TTC549 (cell line): ENCODE results near the gene NRN1.
"Not testable (repeated sequence)": the region's sequence is repeated elsewhere in the genome, so short reads cannot be mapped to it uniquely, and the experiment has no call there.

Experiments
- FAIRE-seq: peaks from 2 replicates; lab custom pipeline; 2012; peaks lifted over from hg19 to GRCh38; lab: Jason Lieb, UNC

NRN1 gene

DNA sequence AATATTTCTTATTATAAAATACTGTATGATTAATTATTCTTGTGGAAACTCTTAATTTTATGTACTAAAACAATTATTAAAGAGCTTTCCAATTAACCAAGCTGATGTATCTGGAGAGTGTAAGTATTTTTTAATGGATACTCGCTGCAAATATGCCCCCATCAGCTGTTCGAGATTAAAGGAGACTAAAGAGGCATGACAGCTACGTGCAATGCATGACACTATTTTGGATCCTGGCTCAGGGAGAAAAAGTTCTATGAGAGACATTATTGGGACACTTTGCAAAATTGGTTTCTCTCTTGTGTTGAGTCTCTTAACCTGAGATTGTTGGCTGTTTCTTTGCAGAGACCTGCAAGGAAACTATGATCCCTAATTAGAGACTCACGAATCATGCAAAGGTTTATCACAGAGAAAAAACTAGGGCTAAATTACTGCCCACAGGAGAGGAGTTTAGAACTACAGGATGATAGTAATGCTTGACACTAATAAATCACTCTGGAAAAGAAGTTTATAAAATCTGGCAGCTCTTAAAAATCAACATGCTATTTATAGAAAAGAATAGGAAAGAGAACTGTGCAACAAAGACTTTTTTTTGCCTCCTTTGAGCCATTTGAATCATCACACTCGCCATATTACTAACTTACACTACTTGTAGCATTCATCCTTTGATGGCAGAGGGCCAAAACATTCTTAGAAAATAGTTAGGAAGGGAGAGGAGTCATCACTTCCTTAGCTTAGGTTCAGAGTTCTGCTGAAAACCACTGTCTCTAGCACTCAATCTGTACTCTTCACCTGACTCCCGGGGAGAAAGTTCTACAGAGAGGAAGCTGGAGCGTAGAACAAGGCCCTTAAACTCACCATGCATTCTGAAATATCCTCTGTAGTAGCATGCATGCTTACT is 25.3 kb downstream of the NRN1 start:
- FAIRE-seq: no peak

DNA sequence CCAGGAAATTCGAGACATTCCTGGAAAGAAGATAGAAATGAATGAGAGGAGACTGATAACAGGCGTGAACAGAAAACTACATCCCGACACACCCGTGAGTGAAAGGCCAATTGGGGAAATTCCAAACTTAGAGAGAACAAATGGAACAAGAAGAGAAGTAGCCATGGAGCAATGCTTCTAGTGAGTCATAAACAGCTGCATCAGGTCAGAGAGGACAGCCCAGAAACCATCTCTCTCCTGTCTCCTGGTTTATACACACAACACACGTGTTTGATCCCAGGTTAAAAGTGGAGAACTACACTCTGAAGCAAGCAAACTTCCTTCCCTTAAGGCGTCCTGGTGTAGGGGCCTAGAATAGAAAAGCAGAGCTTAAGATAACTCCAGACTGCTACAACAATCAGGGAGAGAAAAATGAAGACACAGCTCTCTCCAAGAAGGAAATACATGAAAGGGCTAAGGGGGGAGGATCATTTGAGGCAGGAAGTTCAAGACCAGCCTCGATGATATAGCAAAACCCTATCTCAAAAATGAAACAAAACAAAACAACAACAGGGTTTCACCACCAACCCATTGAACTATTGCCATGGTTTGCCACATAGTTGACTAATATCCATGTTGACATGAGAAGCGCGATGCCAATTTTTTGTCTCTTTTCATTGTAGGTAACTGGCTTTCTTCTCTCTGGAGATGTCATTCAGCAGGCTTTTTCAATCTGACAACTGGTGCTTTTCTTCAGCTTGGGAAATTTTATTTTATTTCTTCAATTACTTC is 26.9 kb downstream of the NRN1 start:
- FAIRE-seq: no peak

DNA sequence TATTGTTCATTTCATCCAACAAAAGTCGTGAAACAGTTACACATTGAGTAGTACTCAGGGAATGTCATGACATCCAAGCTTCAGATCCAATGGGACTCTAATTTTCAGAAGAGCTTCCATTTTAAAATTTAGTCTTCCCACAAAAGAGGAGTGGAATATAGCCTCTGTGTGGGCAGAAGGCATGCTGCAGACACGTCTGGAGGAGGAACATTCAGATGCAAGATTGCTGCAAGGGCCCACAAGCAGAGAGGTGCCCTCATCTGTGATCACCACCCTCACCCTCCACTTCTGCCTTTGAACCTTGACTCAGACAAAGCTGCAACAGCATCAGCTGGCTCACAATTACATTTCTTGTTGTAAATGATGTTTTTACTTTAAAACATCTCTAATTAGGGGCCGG is 29.9 kb downstream of the NRN1 start:
- no peak for FAIRE-seq

DNA sequence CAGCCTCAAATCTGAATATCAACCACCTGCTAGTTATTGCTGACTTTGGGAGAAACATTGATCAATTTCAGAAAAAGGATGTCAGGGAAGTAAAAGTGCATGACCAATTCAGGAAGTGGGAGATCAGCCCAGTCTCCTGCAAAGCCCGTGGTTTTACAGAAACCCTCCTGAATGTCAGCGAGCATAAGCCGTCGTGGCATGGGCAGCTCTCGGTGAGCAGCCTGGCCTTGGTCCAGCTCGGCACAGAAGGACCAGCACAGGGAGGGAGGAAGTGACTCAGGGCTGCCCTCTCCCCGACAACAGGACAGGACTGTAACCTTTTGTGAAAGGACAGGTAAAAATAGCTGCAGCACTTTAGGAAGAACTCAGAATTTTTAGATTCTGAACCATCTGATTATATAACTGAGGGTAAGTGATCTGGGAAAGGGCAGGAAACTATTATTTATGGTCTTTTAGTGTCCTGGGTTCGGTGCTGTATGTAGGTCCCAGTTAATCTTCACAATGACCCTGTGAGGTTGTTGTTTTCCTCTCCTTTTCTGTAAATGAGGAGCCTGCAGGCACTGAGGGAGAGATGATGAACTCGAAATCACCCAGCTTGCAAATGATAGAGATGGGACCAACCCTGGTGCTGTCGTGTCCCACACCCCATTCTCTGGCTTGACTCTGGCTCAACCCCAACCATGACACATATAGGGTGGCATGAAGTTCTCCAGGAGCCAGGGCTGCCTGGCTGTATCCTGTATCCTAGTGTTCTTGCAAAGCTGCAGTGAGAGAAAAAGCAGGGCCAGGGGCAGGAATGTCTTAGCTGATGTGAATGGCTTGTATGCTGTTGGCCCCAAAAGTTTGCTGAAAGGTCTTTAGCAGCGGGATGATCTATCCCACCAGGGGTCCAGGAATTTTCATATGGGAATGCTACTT is 37.6 kb downstream of the NRN1 start:
- FAIRE-seq: no peak

DNA sequence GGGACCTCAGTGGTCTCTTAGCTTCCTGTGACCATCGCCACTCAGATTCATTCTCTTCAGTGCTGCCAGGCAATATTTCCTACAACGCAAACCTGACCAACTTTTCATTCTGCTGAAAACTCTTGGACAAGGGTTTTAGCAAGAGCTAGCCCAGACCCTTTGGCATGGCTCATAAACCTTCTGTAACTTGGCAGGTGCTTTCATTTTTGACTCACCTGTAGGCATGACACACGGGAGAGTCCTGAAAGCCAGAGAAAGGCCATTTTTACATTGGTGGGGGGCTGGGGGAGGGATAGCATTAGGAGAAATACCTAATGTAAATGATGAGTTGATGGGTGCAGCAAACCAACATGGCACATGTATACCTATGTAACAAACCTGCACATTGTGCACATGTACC is 38.7 kb downstream of the NRN1 start:
- FAIRE-seq: not testable (repeated sequence)

DNA sequence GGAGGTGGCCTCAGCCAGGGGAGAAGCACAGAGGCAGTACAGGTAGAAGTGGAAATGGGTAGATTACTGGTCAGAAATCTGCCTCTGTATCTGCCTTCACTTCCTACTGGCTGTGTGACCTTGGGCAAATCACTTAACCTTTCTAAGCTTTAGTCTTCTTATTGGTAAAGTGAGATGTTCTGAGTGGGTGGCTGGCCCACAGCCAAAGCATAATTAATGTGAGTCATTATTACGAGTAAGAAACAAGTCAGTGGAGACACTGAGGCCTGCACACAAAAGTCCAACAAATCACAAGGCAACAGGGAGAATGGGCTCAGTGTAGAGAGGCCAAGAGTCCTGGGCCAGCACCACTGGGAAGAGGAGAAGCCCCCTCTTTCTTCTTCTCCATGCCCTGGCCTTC is 39.1 kb downstream of the NRN1 start:
- FAIRE-seq: no peak

DNA sequence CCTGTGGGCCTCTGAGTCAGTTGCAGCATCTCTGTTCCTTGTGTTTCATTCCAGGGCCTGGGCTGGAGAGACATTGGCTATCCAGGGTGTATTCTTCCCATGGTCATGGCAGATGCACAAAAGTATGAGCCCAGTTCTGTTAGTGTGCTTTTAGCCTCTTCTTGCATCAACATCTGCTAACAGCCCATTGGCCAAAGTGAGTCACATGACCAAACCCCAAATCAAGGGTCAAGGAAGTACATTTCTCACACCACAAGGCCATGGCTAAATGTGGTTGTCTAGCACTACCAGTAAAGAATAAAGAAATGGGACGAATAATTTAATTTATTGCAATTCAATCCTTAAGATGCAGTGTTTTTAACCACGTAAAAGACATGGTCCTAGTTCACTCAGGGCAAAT is 43.9 kb downstream of the NRN1 start:
- no peak for FAIRE-seq

DNA sequence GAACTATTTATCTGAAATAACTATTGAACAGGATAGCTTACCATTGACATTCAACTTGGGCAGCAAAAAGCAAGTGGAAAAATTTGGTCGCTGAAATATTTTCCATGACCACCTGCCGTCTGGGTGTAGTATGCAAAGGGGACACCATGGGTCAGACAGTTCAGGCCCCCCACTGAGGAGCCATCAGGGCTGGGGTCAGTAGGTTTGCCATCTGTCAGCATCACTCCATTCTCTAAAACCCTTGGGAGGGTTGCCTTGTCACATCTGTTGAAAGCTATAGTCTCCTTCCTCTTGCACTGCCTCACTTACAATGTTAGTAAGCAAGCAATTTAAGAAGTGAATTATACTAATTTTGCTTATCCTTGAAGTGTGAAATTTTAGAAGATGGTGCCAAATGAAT is 44.9 kb downstream of the NRN1 start:
- no peak for FAIRE-seq

DNA sequence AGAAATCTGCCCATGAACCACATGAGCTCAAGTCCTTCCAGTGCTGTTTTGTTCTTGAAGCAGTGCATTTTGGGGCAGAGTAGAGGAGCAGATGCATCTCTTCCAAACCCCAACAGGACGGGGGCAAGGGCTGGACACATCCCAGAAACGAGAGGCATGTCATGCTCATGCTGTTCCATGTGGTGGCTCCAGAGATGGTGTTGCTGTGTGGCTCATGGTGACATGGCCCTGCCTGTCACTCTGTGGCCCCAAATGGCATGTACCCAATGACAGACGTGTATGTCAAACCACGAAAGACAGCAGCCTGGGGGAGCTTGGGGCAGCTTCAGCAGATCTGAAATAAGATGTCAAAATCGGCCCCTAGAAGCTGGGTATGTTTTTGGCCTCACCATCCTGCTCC is 46.3 kb downstream of the NRN1 start:
- no peak for FAIRE-seq

DNA sequence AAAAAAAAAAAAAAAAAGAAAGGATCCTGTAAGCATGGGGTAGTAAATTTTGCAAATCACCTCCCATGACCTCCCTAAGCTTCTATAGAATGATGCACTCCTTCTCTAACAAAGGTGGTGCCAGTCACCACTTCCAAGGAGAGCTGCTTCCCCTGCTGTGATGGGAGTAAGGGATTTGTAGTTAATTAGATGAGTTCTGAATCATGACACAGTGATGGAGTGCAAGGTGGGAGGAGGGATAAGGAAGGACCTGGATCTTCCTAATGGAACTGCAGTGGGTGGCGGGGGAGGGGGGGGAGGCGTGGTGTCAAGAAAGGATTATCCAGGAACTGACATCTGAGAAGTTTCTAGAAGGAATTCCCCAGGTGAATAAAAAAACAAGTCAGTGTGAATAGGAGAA is 47.8 kb downstream of the NRN1 start:
- FAIRE-seq: no peak

DNA sequence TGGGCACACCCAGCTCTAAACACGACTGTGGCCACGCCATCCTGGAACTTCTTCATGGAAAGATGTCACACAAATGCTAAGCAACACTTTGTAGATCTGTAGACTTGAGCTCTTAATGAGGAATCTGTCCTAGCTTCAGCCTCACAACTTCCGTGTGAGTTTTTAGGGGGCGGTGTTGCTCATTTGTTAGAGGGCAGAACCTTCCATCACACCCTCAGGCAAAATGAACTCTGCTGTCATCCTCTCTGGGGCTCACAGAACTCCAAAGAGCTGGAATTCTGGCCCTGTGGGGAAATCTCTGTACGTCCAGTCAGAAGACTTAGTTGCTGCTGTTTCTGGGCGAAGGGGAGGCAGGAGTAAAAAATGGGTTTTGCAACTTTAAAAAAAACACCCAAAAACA is 49.8 kb downstream of the NRN1 start:
- no peak for FAIRE-seq

DNA sequence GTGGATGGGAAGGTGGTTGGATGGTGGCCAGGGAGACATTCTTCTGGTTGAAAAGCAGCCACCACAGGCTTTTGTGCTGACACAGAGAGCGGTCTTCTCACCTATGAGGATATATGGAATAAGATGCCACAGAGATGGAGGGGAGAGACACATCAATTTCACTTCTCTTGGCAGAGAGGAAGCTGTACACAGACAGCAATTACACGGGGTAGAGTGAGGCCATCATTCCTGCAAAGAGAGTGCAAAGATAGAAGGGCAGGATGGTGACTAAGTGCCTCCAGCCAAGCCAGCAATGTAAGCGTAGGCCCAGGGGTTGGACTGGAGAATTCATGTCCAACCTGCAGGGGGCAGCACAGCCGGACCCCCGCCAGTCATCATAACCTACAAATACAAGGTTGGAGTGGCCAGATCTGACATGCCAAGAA is 56.4 kb downstream of the NRN1 start:
- FAIRE-seq: no peak
